SW480 (cell line): Measurements from ENCODE around the gene SLC34A3.

Experiments used
- DNase-seq: peaks from one replicate; pipeline ENCODE4 v3.0.0-alpha.2; 2016; ENCODE audit warnings: low spot score

SLC34A3 gene

DNA sequence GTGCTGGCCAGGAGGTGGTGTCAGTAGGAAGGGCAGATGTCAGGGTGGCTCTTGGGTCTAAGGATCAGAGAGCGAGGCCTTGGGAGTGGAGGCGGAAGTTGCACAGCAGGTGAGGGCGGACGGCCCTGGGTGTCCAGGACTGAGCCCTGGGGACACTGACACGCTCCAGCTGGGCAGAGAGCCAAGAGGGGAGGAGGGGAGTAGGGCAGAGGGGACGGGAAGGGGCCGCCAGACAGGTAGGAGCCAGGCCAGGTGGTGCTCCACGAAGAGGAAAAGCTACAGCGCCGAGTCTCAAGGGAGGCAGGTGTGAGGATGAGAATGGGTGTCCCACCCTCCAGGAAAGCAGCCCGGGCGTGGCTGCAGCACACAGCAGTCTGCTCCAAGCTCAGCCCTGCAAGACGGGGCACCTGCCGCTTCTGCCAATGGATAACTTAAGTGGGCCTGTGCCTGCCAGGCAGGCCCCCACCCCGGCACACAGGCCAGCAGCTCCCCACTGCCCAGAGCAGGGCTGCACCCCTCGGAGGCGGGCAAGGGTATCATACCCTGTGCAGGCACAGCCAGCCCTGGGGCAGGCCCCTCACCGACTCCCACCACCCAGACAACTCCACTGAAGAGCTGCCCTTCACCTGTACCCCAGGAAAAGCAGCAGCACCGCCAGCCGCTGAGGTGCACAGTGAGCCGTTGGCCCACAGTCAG is 35.0 kb upstream of the SLC34A3 start:
- no peak for DNase-seq

DNA sequence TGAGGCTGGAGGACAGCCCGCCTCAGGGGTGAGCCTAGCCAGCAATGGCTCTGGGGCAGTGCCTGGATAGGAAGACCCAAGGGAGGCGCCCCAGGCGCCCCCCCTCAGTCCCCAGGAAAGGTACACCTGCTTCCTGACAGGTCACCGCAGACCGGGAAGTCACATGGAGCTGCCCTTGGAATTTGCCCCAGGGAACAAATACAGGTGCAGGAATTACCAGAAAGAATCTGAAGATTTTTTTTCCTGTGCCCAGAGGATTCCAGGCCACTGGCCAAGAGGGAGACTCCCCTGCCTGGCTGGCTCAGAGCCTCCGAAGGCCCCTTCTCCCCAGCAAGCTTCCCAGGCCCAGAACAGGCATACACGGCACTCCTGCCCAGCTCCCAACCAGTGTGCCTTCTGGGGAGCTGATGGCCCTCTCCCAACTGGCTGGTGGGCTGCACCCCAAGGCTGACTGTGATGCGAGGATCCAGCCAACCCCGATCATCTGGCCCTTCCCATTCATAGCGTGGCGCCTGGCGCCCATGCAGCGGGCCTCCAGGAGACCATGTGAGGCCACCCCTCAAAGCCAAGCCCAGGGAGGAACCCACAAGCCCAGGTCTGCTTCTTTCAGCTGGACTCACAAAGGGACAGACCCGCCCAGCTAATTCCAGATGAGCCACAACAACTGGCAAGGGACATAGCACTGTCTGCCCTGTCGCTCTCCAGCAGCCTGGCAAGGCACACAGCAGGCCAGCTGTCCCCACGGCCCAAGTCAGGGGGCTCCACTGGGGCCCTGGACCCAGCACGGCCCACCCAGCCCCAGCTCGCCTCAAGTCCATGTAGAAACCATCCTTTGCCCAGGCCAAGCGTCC is 32.4 kb upstream of the SLC34A3 start:
- DNase-seq, result peak; percentile 42

DNA sequence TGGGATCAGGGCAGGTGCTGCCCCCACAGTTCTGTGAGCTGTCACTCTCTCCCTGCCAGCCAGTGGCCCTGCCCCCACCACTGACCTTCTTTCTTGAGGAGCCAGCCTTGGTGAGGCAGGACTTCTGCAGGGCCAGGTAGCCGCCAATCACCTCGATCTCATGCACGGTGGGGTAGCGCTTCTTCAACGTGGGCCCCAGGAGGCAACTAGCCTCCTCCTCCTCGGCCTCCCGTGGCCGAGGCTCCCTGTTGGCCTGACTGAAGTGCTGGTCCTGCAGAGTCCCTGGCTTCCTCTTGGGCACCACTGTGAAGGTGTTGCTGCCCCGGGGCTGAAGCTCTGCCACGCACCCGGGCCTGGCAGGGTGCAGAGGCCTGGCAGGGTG is 31.8 kb upstream of the SLC34A3 start:
- DNase-seq, result no peak

DNA sequence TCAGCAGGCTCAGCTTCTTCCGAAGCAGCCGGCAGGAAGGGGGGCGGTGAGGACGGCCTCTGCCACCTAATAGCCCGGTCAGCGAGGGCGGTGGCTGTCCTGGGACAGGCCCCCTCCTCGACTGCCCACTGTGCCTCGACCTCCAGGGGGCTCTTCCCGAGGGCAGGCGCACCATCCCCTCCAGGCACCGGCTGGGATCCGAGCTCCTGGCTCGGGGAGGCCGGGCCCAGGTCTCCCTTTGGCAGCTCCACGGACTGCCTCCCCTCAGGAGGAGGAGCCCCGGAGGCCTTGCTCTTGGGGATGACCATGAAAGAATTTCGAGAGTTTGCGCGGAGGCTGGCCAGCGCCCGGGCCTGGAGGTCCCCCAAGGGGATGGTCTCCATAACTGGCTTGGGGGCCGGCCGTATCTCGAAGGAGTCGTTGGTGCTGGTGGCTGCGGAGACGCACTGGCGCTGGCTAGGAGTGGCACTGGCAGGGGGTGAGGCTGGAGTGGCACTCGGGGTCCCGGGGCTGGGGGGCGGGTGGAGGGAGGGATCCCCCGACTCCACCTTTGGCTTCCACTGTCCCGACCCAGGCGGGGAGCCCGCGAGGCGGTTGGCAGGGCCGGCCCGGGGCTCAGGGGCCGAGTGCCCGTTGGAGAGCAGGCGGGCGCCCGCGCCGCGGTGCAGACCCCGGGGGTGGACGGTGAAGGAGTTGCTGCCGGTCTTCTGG is 31.1 kb upstream of the SLC34A3 start:
- no peak for DNase-seq

DNA sequence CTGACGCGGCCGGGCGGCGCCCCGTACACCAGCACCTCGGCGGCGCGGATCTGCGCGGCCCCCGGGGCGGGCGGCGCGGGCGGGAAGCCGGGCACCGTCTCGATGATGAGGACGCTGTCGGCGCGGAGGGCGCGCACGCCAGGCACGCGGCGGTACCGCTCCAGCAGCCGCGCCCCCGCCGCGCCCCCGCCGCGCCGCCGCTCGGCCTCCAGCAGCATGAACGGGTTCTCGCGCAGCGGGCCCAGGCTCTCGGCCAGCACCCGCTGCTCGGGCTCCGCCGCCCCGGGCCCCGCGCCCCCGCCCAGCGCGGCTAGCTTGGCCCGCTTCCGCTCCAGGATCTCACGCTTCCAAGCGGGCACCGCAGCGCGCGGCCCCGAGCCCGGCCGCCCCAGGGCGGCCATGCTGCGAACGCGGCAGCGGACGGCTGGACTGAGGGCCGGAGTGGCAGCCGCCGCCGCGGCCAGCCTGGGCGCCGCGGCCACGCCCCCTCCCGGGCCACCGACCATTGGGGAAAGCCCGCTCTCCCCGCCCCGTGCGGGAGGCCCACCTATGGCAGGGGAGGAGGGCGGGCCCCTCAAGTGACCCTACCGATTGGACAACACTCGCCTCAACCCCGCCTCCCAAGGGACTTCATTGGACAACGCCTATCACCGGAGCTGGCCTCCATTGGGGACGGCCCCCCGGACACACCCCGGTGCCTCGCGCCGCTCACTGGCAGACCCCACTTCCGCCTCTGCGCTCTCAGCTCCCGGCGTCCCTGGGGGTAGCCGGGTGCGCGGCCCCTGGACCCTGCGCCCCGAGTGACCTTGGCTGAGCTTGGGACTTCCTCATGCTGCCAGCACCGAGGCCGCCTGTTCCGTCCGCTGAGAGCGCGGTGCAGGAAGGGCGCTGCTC is 30.1 kb upstream of the SLC34A3 start, which contains the start of gene TPRN:
Gene TPRN, minus strand, starts transcription at position 431 of the 894 bp plus-strand sequence. Its CDS starts 30 bp downstream, at position 401.
- peak; percentile 98 for DNase-seq

DNA sequence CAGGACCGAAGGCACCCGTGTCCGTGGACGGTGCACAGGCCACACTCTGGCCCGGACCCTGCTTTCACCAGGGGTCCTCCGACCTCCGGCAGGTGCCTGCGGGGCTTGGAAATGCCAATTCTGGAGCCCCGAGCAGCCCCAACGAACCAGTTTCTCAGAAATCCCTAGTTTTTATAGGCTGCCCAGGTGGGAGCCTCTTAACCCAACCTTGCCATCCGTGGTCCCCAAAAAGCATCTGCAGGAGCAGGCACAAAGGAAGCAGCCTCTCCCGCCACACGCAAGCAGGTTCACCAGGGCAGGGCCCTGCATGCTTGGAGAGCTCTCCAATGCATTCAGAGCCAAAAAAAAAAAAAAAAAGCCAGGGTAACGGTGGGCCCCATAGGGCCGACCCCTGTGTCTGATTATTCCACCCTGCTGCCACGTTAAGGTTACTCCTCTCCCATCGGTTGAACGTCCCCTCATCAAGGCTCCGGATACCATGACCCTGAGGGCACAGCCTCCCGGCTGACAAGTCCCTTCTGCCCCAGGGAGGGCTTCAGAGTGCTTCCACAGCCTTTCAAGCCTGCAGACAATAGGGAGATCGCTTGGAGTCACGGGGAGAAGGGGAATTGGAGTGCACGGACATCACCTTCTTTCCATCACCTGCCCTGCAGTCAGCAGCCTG is 29.4 kb upstream of the SLC34A3 start:
- DNase-seq, result no peak

DNA sequence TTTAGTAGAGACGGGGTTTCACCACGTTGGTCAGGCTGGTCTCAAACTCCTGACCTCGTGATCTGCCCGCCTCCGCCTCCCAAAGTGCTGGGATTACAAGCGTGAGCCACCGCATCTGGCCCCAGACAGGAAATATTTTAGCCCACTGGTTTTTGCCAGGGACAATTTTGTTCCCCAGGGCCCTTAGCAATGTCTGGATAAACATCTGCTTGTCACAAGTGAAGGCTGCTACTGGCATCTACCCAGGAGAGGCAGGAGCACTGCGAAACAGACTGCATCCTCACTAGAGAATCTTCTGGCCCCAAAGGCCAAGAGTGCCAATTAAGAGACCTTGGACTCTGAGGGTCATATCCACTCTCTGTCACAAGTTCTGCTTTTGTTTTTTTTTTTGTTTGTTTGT is 27.7 kb upstream of the SLC34A3 start:
- DNase-seq, result no peak

DNA sequence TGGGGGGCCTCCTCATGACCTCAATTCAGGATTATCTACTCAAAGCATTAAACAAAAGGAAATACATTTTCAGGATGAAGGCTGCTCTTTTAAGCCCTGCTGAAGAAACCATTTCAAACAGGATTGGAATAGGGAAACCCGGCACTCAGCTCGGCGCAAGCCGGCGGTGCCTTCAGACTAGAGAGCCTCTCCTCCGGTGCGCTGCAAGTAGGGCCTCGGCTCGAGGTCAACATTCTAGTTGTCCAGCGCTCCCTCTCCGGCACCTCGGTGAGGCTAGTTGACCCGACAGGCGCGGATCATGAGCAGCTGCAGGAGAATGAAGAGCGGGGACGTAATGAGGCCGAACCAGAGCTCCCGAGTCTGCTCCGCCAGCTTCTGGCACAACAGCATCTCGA is 26.0 kb upstream of the SLC34A3 start:
- DNase-seq, result no peak

DNA sequence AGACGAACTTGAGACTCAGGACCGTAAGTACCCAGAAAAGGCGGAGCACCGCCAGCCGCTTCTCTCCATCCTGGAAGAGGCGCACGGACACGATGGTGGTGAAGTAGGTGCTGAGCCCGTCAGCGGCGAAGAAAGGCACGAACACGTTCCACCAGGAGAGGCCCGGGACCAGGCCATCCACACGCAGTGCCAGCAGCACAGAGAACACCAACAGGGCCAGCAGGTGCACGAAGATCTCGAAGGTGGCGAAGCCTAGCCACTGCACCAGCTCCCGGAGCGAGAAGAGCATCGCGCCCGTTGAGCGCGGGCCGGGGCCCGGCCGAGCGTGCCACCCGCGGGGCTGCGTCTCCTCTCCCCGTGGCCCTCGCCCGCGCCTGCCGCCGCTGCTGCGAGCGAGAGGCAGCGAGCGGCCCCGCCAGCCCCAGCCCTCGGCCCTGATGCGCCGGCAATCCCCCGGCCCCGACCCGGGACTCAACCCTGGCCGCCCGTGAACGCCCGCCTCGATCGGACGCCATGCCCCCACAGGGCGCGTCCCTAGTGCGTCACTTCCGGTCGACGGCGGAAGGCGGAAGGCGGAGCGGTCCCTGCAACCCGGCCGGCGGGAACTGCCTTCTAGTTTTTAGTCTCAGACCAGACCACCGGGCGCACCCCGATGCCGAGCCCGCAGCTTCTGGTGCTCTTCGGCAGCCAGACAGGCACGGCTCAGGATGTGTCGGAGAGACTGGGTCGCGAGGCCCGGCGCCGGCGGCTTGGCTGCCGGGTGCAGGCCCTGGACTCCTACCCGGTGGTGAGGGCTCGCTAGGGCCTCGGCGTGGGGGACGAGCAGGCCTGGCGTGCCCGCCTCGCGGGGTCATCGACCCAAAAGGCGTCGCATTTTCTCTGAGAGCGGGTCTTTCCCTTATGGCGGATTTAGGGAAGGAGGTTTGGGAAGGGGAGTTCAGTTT is 25.3 kb upstream of the SLC34A3 start, which contains the start of the genes NDOR1 and TMEM203:
Gene NDOR1, plus strand, starts transcription at position 575 of the 944 bp plus-strand sequence. Its CDS starts 78 bp downstream, at position 653.
Gene TMEM203, minus strand, starts transcription at position 523 of the 944 bp plus-strand sequence. Its CDS starts 234 bp downstream, at position 289.
- DNase-seq, result peak; percentile 71

DNA sequence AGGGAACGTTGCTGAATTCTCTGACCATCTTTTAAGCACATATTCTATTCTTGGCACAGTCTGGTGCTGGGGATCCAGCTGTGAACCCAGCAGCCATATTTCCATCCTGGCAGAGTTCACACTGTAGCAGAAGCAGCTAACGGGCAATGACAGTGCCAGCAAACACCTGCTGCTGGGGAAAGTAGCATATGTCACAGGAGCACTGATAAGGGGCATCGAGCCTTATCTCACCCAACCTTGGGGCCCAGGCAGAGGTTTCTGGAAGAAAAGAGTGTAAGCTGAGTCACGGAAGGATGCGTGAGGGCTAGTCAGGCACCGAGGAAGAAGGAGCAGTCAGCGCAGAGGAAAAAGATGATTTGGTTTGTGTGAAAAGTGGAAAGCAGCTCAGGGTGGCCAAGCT is 24.1 kb upstream of the SLC34A3 start:
- no peak for DNase-seq

DNA sequence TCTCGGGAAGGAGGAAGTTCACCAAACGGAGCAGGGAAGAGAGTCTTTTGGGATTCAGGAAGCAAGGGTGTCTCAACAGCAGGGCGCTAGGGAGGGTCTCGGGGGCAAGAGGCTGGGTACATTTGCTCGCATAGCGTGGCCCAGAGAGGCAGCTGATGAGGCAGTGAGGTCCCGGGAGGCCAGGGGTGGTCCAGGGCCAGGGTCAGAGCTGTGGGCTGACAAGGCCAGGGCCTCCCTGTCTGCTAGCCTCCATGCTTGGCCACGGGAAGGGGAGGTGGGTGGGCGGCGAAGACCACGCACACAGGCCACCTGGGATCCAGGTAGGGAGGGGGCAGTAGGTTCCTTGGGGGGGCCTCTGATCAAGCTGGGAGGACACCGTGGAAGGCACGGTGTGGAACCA is 19.2 kb upstream of the SLC34A3 start:
- DNase-seq, result no peak

DNA sequence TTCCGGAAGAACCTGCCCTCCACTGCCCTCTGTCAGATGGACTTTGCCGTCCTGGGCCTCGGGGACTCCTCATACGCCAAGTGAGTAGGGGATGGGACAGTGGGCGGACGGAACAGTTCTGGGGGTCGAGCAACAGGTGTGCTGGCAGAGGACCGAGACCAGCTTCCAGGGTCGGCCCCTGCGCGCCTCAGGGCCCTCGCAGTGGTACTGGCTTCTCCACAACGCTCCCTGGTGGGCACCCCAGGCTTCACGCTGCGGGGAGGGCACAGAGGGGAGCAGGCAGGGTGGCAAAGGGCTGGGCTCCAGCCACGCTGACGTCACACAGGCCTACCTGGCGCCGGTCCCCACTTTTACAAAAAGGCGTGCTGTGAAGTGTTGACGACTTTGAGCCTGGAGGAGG is 18.2 kb upstream of the SLC34A3 start:
- DNase-seq, result no peak

DNA sequence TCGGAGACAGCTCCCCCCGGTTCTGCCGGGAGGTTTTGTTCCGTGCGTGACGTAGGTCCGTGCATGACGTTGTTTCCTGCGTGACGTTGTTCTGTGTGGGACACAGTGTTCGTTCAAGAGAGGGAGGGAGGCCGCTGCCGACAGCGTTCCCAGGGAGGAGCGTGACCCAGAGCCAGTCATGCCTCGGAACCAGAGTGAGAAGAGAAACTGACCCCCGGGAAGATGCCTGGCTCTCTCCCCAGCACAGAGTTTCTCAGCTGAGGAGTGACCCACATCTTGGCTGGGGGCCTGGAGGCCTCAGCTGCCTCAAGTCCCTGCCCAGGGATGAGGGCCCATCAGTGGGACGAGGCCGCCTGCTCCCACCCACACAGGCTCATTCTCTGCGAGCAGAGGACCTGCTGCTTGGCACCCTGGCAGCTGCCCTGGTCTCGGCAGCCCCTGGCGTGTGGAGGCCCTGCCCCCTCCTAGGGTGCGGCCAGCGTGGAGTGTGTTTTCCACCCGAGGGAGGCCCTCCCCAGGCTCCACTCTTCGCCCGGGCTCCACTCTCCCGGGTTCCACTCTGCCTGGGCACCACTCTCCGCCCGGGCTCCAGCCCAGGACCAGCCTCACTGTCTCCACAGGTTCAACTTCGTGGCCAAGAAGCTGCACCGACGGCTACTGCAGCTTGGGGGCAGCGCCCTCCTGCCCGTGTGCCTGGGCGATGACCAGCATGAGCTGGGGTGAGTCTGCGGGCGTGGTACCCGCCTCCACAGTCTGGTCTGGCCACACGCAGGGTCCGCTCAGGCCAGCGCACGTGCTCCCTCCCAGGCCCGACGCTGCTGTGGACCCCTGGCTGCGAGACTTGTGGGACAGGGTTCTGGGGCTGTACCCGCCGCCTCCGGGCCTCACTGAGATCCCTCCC is 17.3 kb upstream of the SLC34A3 start:
- DNase-seq, result no peak

DNA sequence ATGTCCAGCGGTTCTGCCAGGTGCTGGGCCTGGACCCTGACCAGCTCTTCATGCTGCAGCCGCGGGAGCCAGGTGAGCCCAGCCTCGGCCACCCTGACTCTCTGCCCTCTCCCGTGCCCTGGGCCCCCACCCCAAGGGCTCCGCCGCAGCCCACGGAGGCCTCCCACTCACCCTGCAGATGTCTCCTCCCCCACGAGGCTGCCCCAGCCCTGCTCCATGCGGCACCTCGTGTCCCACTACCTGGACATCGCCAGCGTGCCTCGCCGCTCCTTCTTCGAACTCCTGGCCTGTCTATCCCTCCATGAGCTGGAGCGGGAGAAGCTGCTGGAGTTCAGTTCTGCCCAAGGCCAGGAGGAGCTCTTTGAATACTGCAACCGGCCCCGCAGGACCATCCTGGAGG is 16.1 kb upstream of the SLC34A3 start:
- DNase-seq, result no peak

DNA sequence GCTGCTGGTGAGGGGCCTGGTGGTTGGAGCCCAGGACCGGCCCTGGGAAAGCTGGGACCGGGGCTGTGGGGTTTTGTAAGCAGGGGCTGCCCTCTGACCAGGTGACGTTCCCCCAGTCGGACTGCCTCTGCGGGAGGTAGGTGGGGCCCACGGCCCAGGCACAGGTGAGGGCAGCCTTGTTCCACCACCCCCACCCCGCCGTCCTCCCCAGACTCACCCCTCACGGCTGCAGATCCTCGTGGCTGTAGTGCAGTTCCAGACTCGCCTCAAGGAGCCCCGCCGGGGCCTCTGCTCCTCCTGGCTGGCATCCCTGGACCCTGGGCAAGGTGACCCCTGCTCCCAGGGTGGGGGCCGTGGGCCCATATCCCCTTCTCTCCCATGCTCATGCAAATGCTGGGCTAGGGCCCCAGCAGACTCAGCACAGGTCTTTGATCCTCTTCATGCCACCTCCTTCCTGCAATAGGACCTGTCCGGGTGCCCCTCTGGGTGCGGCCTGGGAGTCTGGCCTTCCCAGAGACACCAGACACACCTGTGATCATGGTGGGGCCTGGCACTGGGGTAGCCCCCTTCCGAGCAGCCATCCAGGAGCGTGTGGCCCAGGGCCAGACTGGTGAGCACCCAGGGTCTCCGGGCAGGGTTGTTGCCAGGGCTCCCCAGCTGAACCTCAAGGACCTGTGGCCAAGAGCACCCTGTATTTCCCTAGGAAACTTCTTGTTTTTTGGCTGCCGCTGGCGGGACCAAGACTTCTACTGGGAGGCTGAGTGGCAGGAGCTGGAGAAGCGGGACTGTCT is 15.3 kb upstream of the SLC34A3 start:
- DNase-seq, result no peak

DNA sequence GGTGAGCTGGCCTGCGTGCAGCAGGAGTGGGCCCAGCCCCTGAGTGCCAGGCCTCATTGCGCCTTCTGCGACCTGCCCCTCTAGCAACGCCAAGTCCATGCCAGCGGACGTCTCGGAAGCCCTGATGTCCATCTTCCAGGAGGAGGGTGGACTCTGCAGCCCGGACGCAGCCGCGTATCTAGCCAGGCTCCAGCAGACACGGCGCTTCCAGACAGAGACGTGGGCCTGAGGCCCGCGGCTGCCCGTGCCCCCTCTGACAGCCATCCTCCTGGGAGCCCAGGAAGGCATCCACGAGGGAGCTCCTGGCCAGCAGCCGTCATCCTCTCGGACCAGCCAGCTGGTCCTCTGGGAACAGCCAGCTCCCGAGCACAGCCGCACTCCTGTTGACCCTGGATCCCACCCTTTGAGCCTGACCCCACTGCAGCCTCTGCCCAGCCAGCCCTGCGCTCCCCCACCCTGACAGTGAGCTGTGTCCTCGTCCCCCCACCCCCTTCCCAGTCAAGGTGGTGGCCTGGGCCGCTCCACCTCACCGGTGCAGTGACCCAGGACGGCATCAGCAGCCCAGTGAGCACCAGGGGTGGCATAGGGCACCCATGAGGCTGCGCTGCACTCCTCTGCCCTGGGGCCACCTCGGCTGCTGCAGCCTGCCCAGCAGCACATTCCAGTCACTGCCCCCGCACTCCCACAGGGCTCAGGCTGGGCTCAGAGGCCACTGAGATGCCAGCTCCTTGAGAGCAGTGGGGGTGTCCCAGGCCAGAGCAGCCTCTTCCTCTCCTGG is 14.3 kb upstream of the SLC34A3 start:
- no peak for DNase-seq
